ENCODE measurements around the gene IKZF2.

GRCh38 chr2:212984129-212984528 lies 167.3 kb downstream of the IKZF2 start:
- TF ChIP-seq CTCF (conservative IDR thresholded peaks at IDR 0.05; ENCODE audit: low read depth, low read length) (no peak), EZH2 (IDR thresholded peaks at IDR 0.05; ENCODE audit: low read length, unreplicated experiment) (no peak)

Data from PC-3 (cell line).